ENCODE data around the gene TTYH3.

The TTYH3 gene

DNA sequence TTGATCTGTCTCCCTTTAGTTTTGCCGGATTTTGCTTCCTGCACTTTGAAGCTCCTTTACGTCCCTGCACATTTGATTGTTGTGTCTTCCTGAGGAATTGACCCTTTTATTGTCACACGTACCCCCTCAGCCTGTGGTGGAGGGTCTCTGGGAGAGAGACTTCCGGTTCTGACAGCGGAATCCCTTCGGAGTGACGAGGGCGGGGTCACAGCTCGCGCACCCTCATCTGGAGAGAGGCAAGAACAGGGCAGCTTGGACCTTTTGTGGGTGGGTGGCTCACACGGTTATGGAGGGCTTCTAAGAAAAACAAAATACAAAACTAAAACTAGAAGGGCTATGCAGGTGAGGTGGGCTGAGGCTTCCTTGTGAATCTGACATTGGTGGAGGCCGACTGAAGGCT lies 82.2 kb downstream of the TTYH3 start:
- peaks cover 18% of the 10 kb centered on the region; the same call in 1 of the 2 replicates for H4K20me1 ChIP-seq (ENCODE audit: control insufficient read depth, insufficient read depth, low read depth, low read length)
- H3K4me2 ChIP-seq (ENCODE audit: low read length), result no peak overlapping the region
- no peaks in the 10 kb centered on the region for H3K9me3 ChIP-seq (ENCODE audit: control insufficient read depth, insufficient read depth, low read length)
- H3K4me1 ChIP-seq (ENCODE audit: control insufficient read depth, low read length), result peaks cover 60% of the 10 kb centered on the region
- TF ChIP-seq, protein P1, sequence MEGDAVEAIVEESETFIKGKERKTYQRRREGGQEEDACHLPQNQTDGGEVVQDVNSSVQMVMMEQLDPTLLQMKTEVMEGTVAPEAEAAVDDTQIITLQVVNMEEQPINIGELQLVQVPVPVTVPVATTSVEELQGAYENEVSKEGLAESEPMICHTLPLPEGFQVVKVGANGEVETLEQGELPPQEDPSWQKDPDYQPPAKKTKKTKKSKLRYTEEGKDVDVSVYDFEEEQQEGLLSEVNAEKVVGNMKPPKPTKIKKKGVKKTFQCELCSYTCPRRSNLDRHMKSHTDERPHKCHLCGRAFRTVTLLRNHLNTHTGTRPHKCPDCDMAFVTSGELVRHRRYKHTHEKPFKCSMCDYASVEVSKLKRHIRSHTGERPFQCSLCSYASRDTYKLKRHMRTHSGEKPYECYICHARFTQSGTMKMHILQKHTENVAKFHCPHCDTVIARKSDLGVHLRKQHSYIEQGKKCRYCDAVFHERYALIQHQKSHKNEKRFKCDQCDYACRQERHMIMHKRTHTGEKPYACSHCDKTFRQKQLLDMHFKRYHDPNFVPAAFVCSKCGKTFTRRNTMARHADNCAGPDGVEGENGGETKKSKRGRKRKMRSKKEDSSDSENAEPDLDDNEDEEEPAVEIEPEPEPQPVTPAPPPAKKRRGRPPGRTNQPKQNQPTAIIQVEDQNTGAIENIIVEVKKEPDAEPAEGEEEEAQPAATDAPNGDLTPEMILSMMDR (IDR thresholded peaks at IDR 0.05; ENCODE audit: low read depth, low read length, poor library complexity, severe bottlenecking), result no peak
- no peak for TF ChIP-seq EZH2phosphoT487 (IDR thresholded peaks at IDR 0.05; ENCODE audit: borderline replicate concordance, low read length)
- peaks cover 13% of the 10 kb centered on the region for H3F3A ChIP-seq (ENCODE audit: control insufficient read depth, insufficient read depth)
- no peak overlapping the region for H3K4me3 ChIP-seq (ENCODE audit: low read length)
- no peaks in the 10 kb centered on the region for H3K9me2 ChIP-seq (replicated peaks; ENCODE audit: control insufficient read depth, low read length)
- H3K36me3 ChIP-seq (ENCODE audit: control insufficient read depth, low read length), result no peaks in the 10 kb centered on the region
- no peak overlapping the region for H3K27ac ChIP-seq (ENCODE audit: low read depth, low read length)
- H3K79me2 ChIP-seq (ENCODE audit: control insufficient read depth, low read length), result no peaks in the 10 kb centered on the region
- peaks cover 44% of the 10 kb centered on the region for H3K27me3 ChIP-seq (ENCODE audit: control insufficient read depth, low read length)

Data from DOHH2 (cell line).